A549 (cell line): ENCODE results near the gene MSI2. TPM values are rescaled to one million over a fixed set of nuclear protein-coding genes. Genes with fewer than 3 reads are reported as not detected.

Experiments
- ATAC-seq, 2 experiments: fragments of 200-7000 bp in 1 of 2; fragments of >200 bp in 1 of 2; cut with Nextera tagmentation in 1 of 2; cut with Tn5 transposase in 1 of 2; 3 replicates each; pipeline versions ENCODE4 v1.8.0 to v1.9.1; 2018 to 2020; ENCODE audit warnings: mild to moderate bottlenecking in 1 of 2, moderate library complexity in 1 of 2
- CTCF ChIA-PET: fragments of 300-600 bp; sonication (Branson Sonifier 250); formaldehyde crosslinking; extraction: SDS; loops from one replicate; lab custom pipeline; 2021; ENCODE audit warnings: antibody characterized with exemption, inconsistent platforms; lab: Yijun Ruan, JAX
- POLR2A ChIA-PET: fragments of 350-600 bp; formaldehyde crosslinking; extraction: SDS; loops from one replicate; lab custom pipeline; 2021; ENCODE audit warnings: antibody characterized with exemption, inconsistent platforms; lab: Yijun Ruan, JAX
- DNase-seq, 2 experiments: peaks; one replicate each; pipeline versions ENCODE4 v3.0.0 to v3.0.0-alpha.2; 2011 to 2016; ENCODE audit warnings: low read depth in 1 of 2, low spot score in 1 of 2
- FAIRE-seq: peaks from 2 replicates; lab custom pipeline; 2011; peaks lifted over from hg19 to GRCh38; lab: Jason Lieb, UNC
- H3K27ac ChIP-seq, 2 experiments: fragments of >200 bp; sonication (Bioruptor Twin); formaldehyde crosslinking; 3 replicates each; pipeline ENCODE4 v1.5.1; 2016 to 2017
- H3K4me1 ChIP-seq: fragments of >200 bp; sonication (Bioruptor Twin); formaldehyde crosslinking; 3 replicates; pipeline ENCODE4 v1.6.1; 2016
- H3K4me2 ChIP-seq: fragments of >200 bp; sonication (Bioruptor Twin); formaldehyde crosslinking; 3 replicates; pipeline ENCODE4 v1.6.1; 2016
- H3K4me3 ChIP-seq: fragments of >200 bp; sonication (Bioruptor Twin); formaldehyde crosslinking; 3 replicates; pipeline ENCODE4 v1.5.1; 2016
- H3K9me3 ChIP-seq: fragments of >200 bp; sonication (Bioruptor Twin); formaldehyde crosslinking; 3 replicates; pipeline ENCODE4 v1.6.1; 2016
- ATOH8 ChIP-seq: fragments of 250-450 bp; sonication (Bioruptor Pico); IDR thresholded peaks from 2 replicates; pipeline ENCODE4 v1.5.0; 2020; ENCODE audit warnings: low read depth, mild to moderate bottlenecking, moderate library complexity
- CBX2 ChIP-seq: fragments of 200-600 bp; sonication (generic); IDR thresholded peaks from 2 replicates; pipeline ENCODE4 v1.6.1; 2016; ENCODE audit warnings: low read depth, mild to moderate bottlenecking, borderline replicate concordance
- CBX8 ChIP-seq: fragments of 200-600 bp; sonication (generic); IDR thresholded peaks from 2 replicates; pipeline ENCODE4 v1.6.1; 2016
- CEBPB ChIP-seq, 2 experiments: fragments of >200 bp in 1 of 2; sonication (Bioruptor Twin) in 1 of 2; formaldehyde crosslinking in 1 of 2; IDR thresholded peaks; 2 replicates each; pipeline ENCODE4 v1.6.1; 2012 to 2016
- CHD2 ChIP-seq: fragments of 150-350 bp; IDR thresholded peaks from 2 replicates; pipeline ENCODE4 v1.6.1; 2014; ENCODE audit warnings: low read length; ENCODE audit not compliant: partially characterized antibody
- ESRRA ChIP-seq: fragments of 150-350 bp; IDR thresholded peaks from 2 replicates; pipeline ENCODE4 v1.6.1; 2014; ENCODE audit warnings: mild to moderate bottlenecking, low read length, borderline replicate concordance
- FOSB ChIP-seq: fragments of 250-450 bp; sonication (Bioruptor Pico); IDR thresholded peaks from 2 replicates; pipeline ENCODE4 v1.5.0; 2020; ENCODE audit warnings: mild to moderate bottlenecking, moderate library complexity
- FOSL2 ChIP-seq, 2 experiments: fragments of 450-650 bp in 1 of 2; fragments of >200 bp in 1 of 2; sonication (Bioruptor Twin) in 1 of 2; formaldehyde crosslinking; IDR thresholded peaks; 2 replicates each; pipeline versions ENCODE4 v1.5.0 to v1.6.1; 2016 to 2020; ENCODE audit warnings: mild to moderate bottlenecking in 1 of 2, moderate library complexity in 1 of 2
- FOXS1 ChIP-seq: fragments of 250-450 bp; sonication (Bioruptor Pico); IDR thresholded peaks from 2 replicates; pipeline ENCODE4 v1.5.0; 2020; ENCODE audit warnings: mild to moderate bottlenecking, moderate library complexity
- GATA3 ChIP-seq: IDR thresholded peaks from 2 replicates; pipeline ENCODE4 v1.6.1; 2012; ENCODE audit warnings: borderline replicate concordance
- HEYL ChIP-seq: fragments of 250-450 bp; sonication (Bioruptor Pico); IDR thresholded peaks from 2 replicates; pipeline ENCODE4 v1.8.0; 2021; ENCODE audit warnings: mild to moderate bottlenecking, moderate library complexity
- HMGXB4 ChIP-seq: fragments of 250-450 bp; sonication (Bioruptor Pico); IDR thresholded peaks from 2 replicates; pipeline ENCODE4 v1.5.0; 2021; ENCODE audit warnings: mild to moderate bottlenecking, moderate library complexity, borderline replicate concordance
- HOXB13 ChIP-seq: fragments of 250-450 bp; sonication (Bioruptor Pico); IDR thresholded peaks from 2 replicates; pipeline ENCODE4 v1.5.0; 2020; ENCODE audit warnings: low read depth, mild to moderate bottlenecking, moderate library complexity
- JUNB ChIP-seq: fragments of >200 bp; sonication (Bioruptor Twin); formaldehyde crosslinking; IDR thresholded peaks from 2 replicates; pipeline ENCODE4 v1.6.1; 2016
- KDM5A ChIP-seq: fragments of 200-600 bp; sonication (generic); IDR thresholded peaks from 2 replicates; pipeline ENCODE4 v1.6.1; 2016; ENCODE audit warnings: antibody characterized with exemption, mild to moderate bottlenecking
- MAFK ChIP-seq: fragments of 450-650 bp; IDR thresholded peaks from 2 replicates; pipeline ENCODE4 v1.6.1; 2014; ENCODE audit not compliant: partially characterized antibody
- MAX ChIP-seq: IDR thresholded peaks from 2 replicates; pipeline ENCODE4 v1.6.1; 2012
- MAZ ChIP-seq: fragments of 150-350 bp; IDR thresholded peaks from 2 replicates; pipeline ENCODE4 v1.6.1; 2014; ENCODE audit warnings: antibody characterized with exemption, low read depth, low read length, borderline replicate concordance
- NR3C1 ChIP-seq: fragments of >200 bp; sonication (Bioruptor Twin); formaldehyde crosslinking; IDR thresholded peaks from 3 replicates; pipeline ENCODE4 v1.6.1; 2017
- POLR2A ChIP-seq: IDR thresholded peaks from 2 replicates; pipeline ENCODE4 v1.6.1; 2012; ENCODE audit warnings: mild to moderate bottlenecking, low read length
- POLR2AphosphoS2 ChIP-seq: conservative IDR thresholded peaks from 2 replicates; pipeline ENCODE4 v1.6.1; 2012; ENCODE audit warnings: low read length, improper control_type of control experiment, inconsistent platforms
- RARB ChIP-seq: fragments of 250-450 bp; sonication (Bioruptor Pico); IDR thresholded peaks from 2 replicates; pipeline ENCODE4 v1.8.0; 2021; ENCODE audit warnings: mild to moderate bottlenecking, moderate library complexity
- RFX5 ChIP-seq: fragments of 450-650 bp; IDR thresholded peaks from 2 replicates; pipeline ENCODE4 v1.7.1; 2014; ENCODE audit warnings: antibody characterized with exemption, mild to moderate bottlenecking, moderate library complexity
- TFCP2L1 ChIP-seq: fragments of 250-450 bp; sonication (Bioruptor Pico); IDR thresholded peaks from 2 replicates; pipeline ENCODE4 v1.5.0; 2021; ENCODE audit warnings: mild to moderate bottlenecking
- ZC3H11A ChIP-seq: fragments of 450-650 bp; IDR thresholded peaks from 2 replicates; pipeline ENCODE4 v1.6.1; 2014; ENCODE audit warnings: antibody characterized with exemption, mild to moderate bottlenecking
- ZNF302 ChIP-seq: fragments of 250-450 bp; sonication (Bioruptor Pico); IDR thresholded peaks from 2 replicates; pipeline ENCODE4 v1.9.0; 2021; ENCODE audit warnings: inconsistent platforms, mild to moderate bottlenecking, moderate library complexity
- ZSCAN20 ChIP-seq: fragments of 250-450 bp; sonication (Bioruptor Pico); IDR thresholded peaks from 2 replicates; pipeline ENCODE4 v1.8.0; 2022; ENCODE audit warnings: mild to moderate bottlenecking, moderate library complexity
- WGBS: methylation state at CpG from one replicate; pipeline ENCODE4 v1.1.6; 2017; ENCODE audit errors: missing lambda C conversion rate; 5-methylcytosine and 5-hydroxymethylcytosine counted together
- polyA plus RNA-seq, 4 experiments: library from polyadenylated mRNA; depleted of rRNA in 3 of 4; stranded (reverse); fragments of >200 nt; fragmentation: RNase III in 1 of 4; extraction: RNeasy Plus Mini Kit Qiagen cat#74134 plus additional on column Dnase treatment in 1 of 4; gene quantifications; 2 replicates in 3 of 4; 3 replicates in 1 of 4; pipeline ENCODE4 v1.2.3, GENCODE V29; 2011 to 2017

The MSI2 gene
- polyA plus RNA-seq, 2 of the 4 experiments (the other 2 are of a cell fraction), result 43.6 to 44.4 TPM

GRCh38 chr17:57666201-57666870 is 410.0 kb downstream of the MSI2 start:
- FAIRE-seq, result no peak
- ChIA-PET CTCF (interaction anchor here (0.8 to 4.0 kb wide), 6 partner anchors 10 to 423 kb away, joined by 3 to 18 read pairs (median 6); no protein-coding TSS in a partner anchor), POLR2A (no interaction called here)
- Histone ChIP-seq H3K4me3 (no peak overlapping the region), H3K9me3 (no peaks in the 10 kb centered on the region), H3K4me2 (no peak overlapping the region), H3K4me1 (peaks cover 7% of the 10 kb centered on the region), H3K27ac (no peak overlapping the region)
- DNase-seq, result no peak
- TF ChIP-seq FOSB (CRISPR knock-in tag) (no peak), FOSL2 (IDR thresholded peaks at IDR 0.05) (no peak), FOSL2 (CRISPR knock-in tag; IDR thresholded peaks at IDR 0.05) (no peak), JUNB (no peak), CEBPB (IDR thresholded peaks at IDR 0.05) (no peak), POLR2A (no peak), ZSCAN20 (CRISPR knock-in tag) (no peak), HEYL (CRISPR knock-in tag) (no peak), GATA3 (no peak), CBX8 (no peak), ZNF302 (CRISPR knock-in tag) (no peak)
- WGBS, result 81% methylated on average over 5 of the region's 5 CpGs
- ATAC-seq, result no peak

GRCh38 chr17:57666946-57667345 is 410.6 kb downstream of the MSI2 start:
- peaks cover 13% of the 10 kb centered on the region for H3K4me1 ChIP-seq
- TF ChIP-seq ATOH8 (no peak), FOXS1 (CRISPR knock-in tag) (no peak), RARB (CRISPR knock-in tag) (no peak), HMGXB4 (CRISPR knock-in tag) (no peak), ZC3H11A (no peak), TFCP2L1 (no peak), CHD2 (no peak), MAX (no peak), POLR2AphosphoS2 (no peak), MAFK (no peak), KDM5A (no peak), ZNF302 (CRISPR knock-in tag) (no peak), NR3C1 (no peak), MAZ (no peak), ESRRA (no peak), CBX2 (no peak), RFX5 (no peak), CEBPB (IDR thresholded peaks at IDR 0.05) (no peak), HOXB13 (CRISPR knock-in tag) (no peak)
- H3K4me3 ChIP-seq, result no peak overlapping the region
- POLR2A ChIA-PET, result no interaction called here
- H3K4me2 ChIP-seq, result no peak overlapping the region
- FAIRE-seq (no peak), ATAC-seq (no peak), DNase-seq (no peak)
- H3K9me3 ChIP-seq, result no peaks in the 10 kb centered on the region
- H3K27ac ChIP-seq, result no peak overlapping the region
- CTCF ChIA-PET, result interaction anchor here (0.8 to 4.0 kb wide), 6 partner anchors 9 to 424 kb away, joined by 3 to 18 read pairs (median 6); no protein-coding TSS in a partner anchor
- 91% methylated on average over 6 of the region's 6 CpGs for WGBS
